GM12891 (cell line): Measurements from ENCODE around the gene TMEM218.

Experiments used
- PAX5 ChIP-seq: IDR thresholded peaks from 2 replicates; pipeline ENCODE4 v1.6.1; 2011; ENCODE audit warnings: low read length, moderate library complexity, mild to moderate bottlenecking; ENCODE audit not compliant: insufficient read depth, severe bottlenecking
- POLR2A ChIP-seq: IDR thresholded peaks from 2 replicates; pipeline ENCODE4 v1.6.1; 2011; ENCODE audit warnings: low read depth, low read length, control low read depth
- POLR2AphosphoS5 ChIP-seq: IDR thresholded peaks from 2 replicates; pipeline ENCODE4 v1.6.1; 2011; ENCODE audit warnings: low read depth, low read length, control low read depth
- TAF1 ChIP-seq: IDR thresholded peaks from 2 replicates; pipeline ENCODE4 v1.6.1; 2011; ENCODE audit warnings: low read depth, low read length, control low read depth

DNA sequence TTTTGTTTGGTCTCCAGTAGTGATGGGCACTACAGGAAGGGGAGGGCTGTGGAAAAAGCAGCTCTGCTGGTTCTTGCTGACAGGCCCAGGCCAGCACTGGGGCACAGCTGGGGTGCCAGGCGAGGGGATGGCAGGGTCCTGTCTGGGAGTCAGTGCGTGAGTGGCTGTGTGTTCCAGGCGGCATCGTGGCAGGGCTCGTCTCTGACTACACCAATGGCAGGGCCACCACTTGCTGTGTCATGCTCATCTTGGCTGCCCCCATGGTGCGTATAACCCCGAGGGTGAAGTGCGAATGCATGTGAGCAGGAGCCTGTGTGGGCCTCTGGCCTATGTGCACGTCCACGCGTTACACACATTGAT, 27.4 kb downstream of the TMEM218 start:
- no peak for TF ChIP-seq POLR2AphosphoS5
- TF ChIP-seq POLR2A, result no peak
- TF ChIP-seq PAX5, result no peak
- no peak for TF ChIP-seq TAF1
